ENCODE measurements around the gene PREX1.

The PREX1 gene

DNA sequence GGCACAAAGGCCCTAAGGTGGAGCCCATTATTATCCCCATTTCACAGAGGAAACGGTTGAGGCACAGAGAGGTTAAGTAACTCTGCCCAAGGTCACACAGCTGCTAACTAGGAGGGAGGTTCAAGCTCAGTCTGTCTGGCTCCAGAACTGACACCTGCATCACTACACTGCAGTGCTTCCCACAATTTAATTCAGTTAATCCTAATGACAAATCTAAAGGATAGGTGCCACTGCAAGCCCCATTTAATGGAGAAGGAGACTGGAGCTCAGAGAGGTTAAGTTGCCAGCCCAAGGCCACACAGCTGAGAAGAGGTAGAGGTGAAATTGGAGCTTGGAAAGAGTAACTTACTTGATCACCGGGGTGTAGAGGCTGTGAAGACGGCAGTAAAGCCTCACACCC is 148.8 kb downstream of the PREX1 start:
- no peak for FAIRE-seq

DNA sequence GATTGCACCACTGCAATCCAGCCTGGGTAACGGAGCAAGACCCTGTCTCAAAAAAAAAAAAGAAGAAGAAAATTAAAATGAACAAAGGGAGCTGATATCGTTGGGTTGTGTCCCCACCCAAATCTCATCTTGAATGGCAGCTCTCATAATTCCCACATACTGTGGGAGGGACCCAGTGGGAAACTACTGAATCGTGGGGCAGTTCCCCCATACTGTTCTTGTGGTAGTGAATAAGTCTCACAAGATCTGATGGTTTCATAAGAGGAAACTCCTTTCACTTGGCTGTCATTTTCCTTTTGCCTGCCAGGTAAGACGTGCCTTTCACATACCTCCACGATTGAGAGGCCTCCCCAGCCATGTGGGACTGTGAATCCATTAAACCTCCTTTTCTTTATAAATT is 149.4 kb downstream of the PREX1 start:
- FAIRE-seq: no peak

DNA sequence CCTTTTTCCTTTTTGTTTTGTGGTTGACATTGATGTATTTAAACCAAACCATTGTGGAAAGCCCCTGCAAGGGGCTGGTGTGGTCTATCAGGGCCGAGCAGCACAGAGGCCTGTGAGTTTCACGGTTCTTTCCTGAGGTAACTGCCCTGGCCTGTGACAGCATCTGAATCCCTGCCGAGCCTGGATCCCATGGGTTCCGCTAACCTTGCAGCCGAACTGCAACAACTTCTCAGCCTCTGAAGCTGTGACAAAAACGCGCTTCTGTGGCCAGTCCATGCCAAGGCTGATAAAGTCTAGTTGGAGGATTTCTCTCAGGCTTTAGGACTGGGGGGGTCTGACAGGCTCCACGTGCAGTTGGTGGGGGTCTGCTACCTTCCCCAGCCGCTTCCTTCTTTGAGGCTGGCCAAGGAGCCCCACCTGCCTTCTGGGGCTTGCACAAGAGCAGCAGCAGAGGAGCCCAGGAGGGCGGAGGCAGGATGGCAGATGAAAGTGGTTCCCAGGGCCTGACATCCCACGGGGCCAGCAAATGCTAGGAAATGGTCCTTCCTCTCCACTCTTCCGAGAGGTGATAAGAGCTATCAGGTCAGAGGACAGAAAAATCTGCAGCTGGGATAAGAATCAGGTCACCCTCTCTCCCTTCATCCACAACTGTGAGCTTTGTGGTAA is 150.9 kb downstream of the PREX1 start:
- FAIRE-seq: no peak

DNA sequence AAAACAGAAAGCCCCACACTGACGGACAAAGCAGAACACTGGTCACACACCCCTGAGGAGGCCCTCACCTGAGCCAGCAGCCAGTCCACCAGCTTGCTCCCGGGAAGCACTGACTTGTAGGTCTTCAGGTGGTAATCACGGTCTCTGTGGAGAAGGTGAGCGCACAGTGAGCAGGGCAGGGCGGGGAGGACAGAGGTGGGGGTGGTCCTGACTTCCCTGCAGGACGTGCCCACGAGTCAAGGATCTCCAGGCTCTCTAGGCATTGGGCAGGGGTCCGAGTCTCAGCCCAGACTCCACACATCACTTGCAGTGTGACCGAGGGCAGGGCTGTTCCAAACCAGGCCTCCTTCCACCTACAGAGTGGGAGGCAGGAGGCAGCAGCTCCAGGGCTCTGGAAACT is 151.7 kb downstream of the PREX1 start:
- no peak for FAIRE-seq

DNA sequence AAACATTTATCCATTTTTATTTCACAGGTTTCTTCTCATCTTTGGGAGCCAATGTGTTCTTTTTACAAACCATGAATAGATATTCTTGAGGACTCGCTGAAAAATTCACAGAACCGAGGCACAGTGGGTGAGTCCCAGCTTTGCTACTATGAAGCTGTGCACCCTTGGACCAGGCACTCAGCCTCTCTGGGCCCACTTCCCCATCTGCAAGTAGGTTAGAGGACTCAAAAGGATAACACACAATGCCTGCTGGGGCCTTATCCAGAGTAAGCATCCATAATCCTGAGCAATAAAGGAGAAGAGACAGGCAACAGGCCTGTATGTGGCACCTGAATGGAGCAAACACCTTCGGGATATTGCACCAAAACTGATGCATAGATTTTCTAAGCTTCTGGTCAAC is 153.3 kb downstream of the PREX1 start:
- no peak for FAIRE-seq

DNA sequence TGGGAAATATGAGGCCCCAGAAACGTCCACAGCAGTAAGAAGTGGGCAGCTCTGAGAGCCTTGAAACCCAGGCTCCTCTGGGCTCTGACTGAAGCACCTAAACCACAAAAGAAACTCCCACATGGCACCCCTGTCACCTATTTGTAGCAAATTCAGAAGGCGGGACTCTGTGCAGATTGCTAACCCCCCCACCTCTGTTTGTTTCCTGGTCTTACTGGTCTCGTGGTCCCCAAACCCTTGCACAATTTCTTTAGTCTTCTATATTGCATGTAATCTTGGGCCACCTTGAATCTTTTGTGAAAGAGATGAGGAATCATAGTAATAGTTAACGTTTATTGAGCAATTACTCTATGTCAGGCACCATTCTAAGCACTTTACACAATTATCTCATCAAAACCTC is 154.3 kb downstream of the PREX1 start:
- no peak for FAIRE-seq

DNA sequence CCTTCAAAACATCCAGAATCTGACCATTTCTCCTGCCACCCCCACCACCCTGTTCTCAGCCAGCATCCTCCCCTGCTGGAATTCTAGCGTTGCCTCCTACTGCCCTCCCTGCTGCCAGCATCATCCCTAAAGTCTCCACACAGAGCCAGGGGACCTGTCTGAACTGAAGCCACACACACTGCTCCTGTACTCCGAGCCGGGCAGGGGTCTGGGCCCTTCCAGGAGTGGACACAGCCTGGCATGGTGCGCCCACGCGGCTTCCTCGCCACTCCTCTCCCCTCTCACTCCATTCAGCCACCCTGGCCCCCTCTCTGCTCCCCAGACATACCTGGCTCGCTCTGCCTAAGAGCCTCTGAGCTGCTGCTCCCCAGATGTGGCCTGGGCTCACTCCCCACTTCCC is 155.5 kb downstream of the PREX1 start:
- no peak for FAIRE-seq

DNA sequence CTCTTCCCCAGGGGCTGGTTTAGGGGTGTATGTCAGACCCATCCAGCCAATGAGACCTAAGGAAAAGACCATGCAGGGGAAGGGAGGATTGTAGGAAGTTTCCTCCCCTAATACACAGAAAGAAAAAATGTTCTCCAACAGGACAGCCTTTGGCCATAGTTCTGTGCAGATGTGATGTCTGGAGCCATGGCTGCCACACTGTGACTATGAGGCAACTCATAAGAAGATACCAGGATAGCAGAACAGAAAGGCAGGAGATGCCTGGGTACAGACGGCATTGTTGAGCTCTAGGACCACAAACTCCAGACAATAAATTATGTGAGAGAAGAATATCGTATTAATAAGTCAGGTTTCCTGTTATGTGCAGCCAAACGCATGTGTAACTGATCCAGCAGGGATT is 156.7 kb downstream of the PREX1 start:
- no peak for FAIRE-seq

DNA sequence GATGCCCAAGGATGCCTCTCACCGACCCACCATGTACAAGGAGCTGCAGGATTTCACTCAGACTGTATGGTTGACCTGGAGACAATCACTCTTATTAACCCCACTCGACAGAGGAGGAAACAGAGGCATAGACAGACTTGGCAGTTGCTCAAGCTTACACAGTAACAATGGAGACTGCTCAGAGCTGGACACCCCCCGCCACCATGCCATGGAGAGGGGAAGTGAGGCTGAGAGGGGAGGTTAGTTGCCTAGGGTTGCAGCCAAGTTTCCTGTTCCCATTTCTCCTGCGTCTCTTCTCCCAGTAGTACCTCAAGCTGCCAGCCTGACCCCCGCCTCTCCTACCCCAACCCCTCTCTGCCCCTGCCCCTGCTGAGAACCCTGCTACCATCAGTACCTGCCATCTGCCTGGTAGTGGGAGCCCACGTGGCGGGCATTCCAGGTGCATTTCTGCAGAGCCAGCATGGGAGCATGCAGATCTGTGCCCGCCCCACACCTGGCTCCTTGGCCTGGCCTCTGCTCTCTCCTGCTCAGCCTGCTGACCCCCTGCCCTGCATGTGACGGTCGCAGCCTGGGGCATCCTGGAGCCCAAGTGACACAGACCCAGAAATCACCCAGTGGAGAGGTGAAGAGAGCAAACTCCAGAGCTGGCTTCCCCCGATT is 157.7 kb downstream of the PREX1 start:
- FAIRE-seq: no peak

DNA sequence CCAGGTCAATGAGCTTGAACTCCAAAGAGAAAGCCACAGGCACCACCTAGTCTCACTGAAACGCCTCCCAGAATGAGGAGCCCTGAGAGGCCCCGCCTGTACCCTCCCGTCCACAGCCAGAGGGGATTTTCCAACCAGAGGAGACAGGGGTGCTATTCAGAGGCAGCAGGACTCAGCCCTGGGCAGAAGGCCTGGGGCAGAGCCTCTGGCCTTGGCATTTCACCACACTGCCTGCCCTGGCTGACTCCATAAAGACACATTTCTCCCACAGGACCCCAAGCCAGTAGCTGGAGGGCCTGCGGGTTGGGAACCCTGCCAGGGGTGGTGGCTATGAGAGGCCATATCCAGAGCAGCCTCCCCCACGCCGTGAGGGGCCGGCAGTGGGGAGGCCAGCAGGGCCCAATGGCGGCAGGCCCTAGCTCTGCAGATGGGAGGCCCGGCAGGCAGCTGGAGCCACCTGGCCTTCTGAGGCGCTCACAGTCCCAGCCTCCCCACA is 159.3 kb downstream of the PREX1 start:
- no peak for FAIRE-seq

DNA sequence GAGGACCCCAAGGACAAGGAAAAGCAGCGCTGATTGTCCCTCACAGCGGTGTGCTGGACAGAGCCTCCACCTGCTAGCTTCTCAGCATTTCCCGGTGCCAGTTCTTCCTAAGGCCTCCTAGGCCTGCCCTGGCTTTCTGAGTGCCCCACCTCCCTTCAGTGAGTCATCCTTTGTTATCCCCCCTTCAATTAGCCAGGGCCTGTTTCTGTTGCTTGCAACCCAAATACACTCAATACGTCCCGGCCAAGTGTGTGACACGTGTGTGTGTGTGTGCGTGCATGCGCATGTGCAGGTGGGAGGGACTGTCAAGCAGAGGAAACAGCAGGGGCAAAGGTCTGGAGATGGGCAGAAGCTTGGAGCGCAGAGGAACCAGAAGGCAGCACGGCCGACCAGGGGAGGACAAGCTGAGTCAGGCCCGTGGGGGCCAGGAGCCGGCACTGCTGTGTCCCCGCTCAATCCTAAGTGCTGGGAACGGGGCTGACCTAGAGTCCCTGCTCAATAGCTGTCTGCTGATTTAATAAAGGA is 159.8 kb downstream of the PREX1 start:
- FAIRE-seq: no peak

DNA sequence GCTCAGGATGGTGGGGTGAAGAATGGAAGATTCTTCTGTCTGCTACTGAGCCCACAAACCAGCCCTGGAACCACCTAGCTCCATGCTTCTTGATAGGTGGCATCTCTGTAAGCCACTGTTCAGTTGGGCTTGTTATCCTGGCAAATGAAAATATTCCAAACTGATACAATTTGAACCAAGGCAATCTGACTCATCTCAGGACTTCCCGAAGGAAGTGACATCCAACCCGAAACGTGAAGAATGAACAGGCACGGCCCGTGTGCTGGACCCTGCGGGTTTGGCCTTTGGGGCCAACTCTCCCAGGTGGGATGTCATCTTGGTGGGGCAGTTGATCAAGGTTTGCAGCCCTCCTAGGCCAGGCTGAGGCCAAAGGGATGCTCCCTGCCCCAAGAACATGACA is 160.3 kb downstream of the PREX1 start:
- no peak for FAIRE-seq

DNA sequence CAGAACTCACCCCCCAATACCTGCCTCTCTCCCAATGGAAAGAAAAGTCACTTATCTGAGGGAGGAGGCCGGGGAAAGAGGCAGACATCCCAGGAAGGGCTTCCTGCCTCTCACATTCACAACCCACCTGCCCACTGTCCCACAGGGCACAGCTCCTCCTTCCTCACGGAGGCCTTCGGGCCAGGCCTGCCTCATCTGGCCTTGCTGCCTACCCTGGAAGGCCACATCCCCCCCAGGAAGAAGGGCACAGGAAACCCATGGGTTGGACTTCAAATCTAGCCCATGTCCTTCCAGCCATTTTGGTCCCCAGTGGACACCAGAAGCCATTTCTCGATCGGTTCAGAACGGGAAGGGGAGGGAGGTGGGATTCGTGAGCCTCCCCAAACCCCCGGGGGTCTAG is 162.0 kb downstream of the PREX1 start:
- FAIRE-seq: no peak

DNA sequence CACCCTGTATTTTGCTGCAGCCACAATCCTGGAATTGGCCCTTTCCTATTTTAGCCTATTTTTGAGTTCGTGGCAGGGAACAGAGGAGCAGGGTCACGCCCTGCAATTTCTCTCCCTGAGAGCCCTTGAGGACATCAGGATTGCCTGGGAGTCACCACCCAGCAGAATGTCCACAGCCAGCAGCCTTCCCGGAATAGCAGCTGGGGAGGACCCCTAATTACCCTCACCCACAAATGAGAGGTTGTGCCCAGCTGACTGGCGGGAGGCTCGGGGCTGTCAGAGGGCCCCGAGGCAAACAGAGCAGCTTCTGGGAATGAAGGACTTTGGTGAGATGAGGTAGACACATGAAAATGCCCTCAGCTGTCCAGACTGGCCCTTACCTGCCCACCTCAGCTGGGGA is 165.1 kb downstream of the PREX1 start:
- FAIRE-seq: no peak

DNA sequence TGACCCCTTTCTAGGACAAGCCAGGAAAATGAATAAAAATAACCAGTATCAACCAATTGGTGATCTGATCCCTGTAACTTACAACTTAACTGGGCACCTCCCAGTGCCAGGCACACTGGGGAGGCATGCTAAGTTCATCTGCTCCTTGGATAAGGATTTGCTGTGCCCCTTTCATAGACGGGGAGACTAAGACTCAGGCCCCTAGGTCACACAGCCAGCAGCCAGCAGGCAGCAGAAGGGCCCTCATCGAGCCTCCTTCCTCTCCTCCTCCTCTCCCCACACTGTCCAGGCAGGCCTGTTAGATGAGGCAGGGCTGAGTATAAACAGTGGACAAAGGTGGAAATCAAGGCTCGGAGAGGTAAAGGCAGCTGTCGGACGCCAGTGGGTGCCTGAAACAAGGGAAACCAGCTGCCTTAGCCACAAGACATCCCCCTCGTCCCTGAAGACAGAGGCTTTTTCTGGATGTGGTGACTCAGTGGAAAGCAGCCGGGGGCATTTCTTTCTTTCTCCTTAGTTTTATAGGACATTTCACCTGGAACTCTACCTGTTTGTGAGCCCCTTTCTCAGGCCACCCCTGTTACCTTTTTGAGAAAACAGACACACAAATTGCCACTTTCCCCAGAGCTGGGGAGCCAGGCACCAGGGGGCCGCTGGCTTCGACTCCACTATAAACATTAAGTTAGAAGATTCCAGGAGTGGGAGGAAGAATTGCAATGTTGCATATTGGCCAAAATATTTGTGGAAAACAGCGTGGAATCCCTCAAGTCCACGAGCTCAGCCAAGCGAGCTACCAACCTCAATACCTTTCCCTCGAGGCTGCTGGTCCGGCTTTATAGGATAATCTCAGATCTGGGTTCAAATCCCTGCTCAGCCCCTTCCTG is 166.0 kb downstream of the PREX1 start:
- no peak for FAIRE-seq

DNA sequence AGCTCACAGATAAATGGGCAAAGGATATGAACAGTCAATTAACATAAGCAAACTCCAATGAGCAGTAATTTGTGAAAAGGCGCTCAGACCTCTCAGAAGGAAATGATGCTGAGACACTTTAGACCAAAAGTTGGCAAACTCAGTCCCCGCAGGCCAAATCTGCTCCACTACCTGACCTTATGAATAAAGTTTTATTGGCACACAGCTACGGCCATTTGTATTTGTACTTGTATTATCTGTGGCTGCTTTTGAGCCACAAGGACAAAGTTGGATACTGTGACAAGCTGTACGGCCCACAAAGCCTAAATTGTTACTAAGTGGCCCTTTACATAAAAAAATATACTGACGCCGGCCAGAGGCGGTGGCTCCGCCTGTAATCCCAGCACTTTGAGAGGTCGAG is 167.0 kb downstream of the PREX1 start:
- FAIRE-seq: no peak

DNA sequence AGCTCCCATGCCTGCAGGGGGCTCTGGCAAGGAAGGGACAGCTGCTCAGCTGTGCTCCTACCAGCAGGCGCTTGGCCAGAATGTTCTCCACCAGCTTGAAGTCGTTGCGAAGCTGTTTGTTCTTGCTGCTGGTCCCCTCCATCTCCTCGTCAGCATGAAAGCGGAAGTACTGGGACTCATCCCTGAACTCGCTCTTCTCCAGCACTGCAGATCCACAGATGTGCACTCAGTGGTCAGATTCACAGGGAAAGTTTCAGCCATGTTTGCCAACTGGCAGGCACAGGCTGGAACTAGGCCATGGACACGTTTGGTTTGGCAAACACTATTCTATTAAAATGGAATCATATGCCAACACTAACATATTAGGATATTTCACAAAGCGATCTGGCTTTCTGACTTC is 167.9 kb downstream of the PREX1 start:
- no peak for FAIRE-seq

DNA sequence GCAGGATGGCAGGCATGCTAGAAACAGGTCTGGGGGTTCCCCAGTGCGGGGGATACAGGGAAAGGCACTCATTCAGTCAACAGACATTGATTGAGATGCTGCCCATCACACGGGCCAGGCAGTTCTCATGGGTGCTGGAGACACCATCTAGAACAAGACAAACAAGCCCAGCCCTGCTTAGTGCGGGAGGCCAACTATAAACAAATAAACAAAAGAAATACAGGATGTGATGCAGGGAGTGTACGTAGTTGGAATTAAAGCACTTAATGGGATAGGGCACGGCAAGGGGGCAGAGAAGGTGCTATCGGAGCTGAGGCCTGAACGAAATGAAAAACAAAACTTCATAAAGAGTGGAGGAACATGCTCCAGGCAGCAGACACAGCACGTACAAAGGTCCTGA is 169.3 kb downstream of the PREX1 start:
- FAIRE-seq: no peak

DNA sequence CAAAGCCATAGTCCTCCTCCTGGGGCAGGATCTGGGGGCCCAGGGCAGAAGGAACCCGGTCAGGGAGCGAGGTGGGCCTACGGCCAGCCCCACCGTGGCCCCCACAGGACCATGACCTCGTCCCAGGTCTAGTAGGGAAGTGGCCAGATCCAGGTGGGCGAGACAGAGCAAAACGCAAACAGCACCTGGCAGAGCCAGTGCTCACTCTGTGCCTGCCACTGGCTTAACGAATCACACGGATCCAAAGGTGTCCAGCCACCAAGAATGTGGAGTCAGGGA is 169.7 kb downstream of the PREX1 start:
- no peak for FAIRE-seq

DNA sequence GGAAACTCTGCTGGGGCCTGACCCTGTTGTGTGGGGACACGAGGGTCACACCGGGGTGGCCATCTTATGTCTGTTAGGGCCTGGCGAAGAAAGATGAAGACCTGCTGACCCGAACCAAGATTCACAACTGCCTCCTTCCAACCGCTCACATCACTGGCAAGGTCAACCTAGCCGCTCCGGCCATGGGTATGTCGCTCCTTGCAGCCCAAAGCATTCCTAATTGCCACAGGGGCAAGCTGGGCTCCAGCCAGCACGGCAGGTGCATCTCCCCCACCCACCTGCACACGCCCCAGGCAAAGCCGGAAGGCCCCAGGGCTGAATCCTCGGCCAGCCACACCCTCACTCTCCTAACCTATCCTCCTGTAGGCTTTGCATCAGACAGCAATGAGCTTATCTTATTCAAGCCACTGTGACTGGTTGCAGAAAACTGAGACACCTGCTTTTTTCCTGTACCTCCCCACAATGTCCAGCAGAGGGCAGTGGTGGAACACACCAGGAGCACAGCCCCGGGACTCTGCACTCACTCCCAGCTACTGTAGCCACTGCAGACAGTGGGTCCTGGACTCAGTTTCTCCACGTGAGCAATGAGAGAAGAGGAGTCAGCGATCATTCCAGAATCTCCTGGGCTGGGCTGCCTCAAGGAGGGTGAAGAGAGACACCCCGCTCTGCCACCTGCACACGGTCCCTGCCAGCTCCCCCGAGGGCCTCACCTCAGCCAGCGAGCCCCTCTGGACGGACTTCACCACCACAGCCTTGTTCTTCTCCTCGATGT is 170.2 kb downstream of the PREX1 start:
- FAIRE-seq: no peak

DNA sequence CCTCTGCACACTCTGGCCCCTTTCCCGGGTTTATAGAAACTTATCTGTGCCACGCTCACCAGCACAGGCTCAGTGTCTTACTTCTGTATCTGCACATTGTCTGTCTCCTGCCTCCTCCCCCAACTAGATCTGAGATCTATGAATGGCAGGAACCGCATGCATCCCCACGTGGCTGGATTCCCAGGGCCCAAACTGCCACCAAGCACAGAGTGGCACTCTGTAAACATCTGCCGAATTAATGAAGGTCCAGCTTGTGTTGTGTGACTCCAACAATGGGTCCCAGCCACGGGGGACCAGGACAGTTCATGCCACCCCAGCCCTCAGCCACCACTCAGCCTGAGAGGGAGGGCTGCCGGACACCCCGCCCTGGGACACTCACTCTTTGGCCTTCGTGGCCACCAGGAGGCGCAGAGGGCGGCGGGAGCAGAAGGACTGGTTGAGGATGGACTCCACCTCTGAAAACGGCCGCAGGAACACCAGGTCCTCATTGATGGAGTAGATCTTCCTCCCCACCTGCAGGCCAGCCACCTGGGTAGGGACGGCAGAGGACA is 171.1 kb downstream of the PREX1 start:
- no peak for FAIRE-seq

DNA sequence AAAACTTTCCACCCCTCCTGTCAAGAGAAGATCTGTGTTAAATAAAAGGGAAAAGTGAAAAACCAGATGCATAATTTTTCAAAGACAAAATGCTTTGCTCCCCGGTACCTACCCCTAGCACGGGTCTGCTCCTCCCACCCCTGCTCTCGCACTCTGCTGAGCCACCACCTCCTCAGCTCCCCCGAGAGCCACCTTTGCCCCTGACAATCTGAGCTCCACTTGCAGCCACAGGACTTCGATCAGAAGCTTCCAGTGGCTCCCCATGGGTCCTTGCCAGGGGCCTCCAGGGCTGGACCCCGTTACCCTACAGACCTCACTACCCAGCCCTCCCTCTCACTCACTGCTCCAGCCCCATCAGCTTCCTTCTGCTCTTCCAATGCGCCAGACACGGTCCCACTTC is 171.7 kb downstream of the PREX1 start:
- FAIRE-seq: no peak

DNA sequence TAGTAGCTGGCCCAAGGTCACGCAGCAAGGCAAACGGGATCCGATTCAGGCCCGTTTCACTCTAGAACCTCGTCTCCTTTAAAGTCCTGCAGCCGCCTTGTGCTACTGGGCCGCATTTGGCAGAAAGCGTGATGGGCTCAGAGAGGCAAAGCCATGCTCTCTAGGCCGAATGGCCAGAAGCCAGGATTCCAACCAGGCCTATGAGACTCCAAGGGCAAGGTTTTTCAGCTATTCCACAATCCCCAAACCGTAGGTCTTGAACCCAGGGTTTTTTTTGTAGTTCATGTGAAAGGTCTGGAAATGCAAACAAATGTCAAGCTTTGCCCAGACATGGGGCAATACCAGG is 174.1 kb downstream of the PREX1 start:
- FAIRE-seq: no peak

Data from colon (tissue), 2 donors.